Spleen (tissue), 11 donors: ENCODE results near the gene ACSL1. TPM values are rescaled to one million over a fixed set of nuclear protein-coding genes. Genes with fewer than 3 reads are reported as not detected.

ENCODE experiments used
- DNase-seq: peaks from one replicate; pipeline ENCODE4 v3.0.0-alpha.2; 2020
- H3K27ac ChIP-seq, 8 donors: fragments of 200-600 bp; sonication (generic) in 7 of 8; 1 replicate in 4 of 8; 2 replicates in 4 of 8; pipeline versions ENCODE4 v1.5.0 to v1.8.0; 2016 to 2021; ENCODE audit warnings: inconsistent platforms in 4 of 8, mild to moderate bottlenecking in 4 of 8, moderate library complexity in 1 of 8
- H3K27me3 ChIP-seq, 7 donors: fragments of 200-600 bp; sonication (generic) in 6 of 7; replicated peaks in 1 of 7; 1 replicate in 4 of 7; 2 replicates in 3 of 7; pipeline versions ENCODE4 v1.5.0 to v1.8.0; 2016 to 2021; ENCODE audit warnings: inconsistent platforms in 3 of 7, mild to moderate bottlenecking in 1 of 7
- H3K36me3 ChIP-seq, 6 donors: fragments of 200-600 bp; sonication (generic) in 5 of 6; 1 replicate in 4 of 6; 2 replicates in 2 of 6; pipeline versions ENCODE4 v1.5.0 to v1.8.0; 2016 to 2021; ENCODE audit warnings: inconsistent platforms in 2 of 6
- H3K4me1 ChIP-seq, 6 donors: fragments of 200-600 bp; sonication (generic) in 5 of 6; 1 replicate in 3 of 6; 2 replicates in 3 of 6; pipeline versions ENCODE4 v1.5.0 to v1.8.0; 2016 to 2021; ENCODE audit warnings: inconsistent platforms in 3 of 6
- H3K4me3 ChIP-seq, 8 donors: fragments of 200-600 bp; sonication (generic) in 7 of 8; 1 replicate in 4 of 8; 2 replicates in 4 of 8; pipeline versions ENCODE4 v1.5.0 to v1.8.0; 2016 to 2021; ENCODE audit warnings: inconsistent platforms in 4 of 8, mild to moderate bottlenecking in 4 of 8, moderate library complexity in 2 of 8
- H3K9me3 ChIP-seq, 8 donors: fragments of 200-600 bp; sonication (generic) in 7 of 8; 1 replicate in 4 of 8; 2 replicates in 4 of 8; pipeline versions ENCODE4 v1.5.0 to v1.8.0; 2016 to 2021; ENCODE audit warnings: inconsistent platforms in 4 of 8
- CTCF ChIP-seq, 11 experiments: fragments of 200-600 bp in 7 of 11; fragments of 450-650 bp in 4 of 11; sonication (generic) in 4 of 11; IDR thresholded peaks in 8 of 11; conservative IDR thresholded peaks in 3 of 11; 1 replicate in 7 of 11; 2 replicates in 4 of 11; pipeline versions ENCODE4 v1.4.0 to v1.8.0; 2016 to 2021; ENCODE audit warnings: antibody characterized with exemption in 11 of 11, inconsistent platforms in 4 of 11, mild to moderate bottlenecking in 1 of 11
- POLR2A ChIP-seq, 3 donors: fragments of 450-650 bp; IDR thresholded peaks; one replicate each; pipeline ENCODE4 v1.5.1; 2017; ENCODE audit warnings: antibody characterized with exemption in 3 of 3, mild to moderate bottlenecking in 1 of 3
- POLR2AphosphoS5 ChIP-seq, 3 donors: sonication (generic); formaldehyde crosslinking; IDR thresholded peaks; one replicate each; pipeline ENCODE4 v1.5.1; 2017; ENCODE audit warnings: antibody characterized with exemption in 3 of 3
- WGBS, 5 donors: extraction: QIAGEN DNeasy Blood & Tissue Kit in 3 of 5; methylation state at CpG; one replicate each; pipeline versions ENCODE4 v1.1.5 to v1.1.7; 2013 to 2018; 5-methylcytosine and 5-hydroxymethylcytosine counted together
- intact Hi-C: fragments of 100-400 bp; cut with DNase I; formaldehyde crosslinking; loops from one replicate; pipeline ENCODE4 v1.15.0; 2023; ENCODE audit warnings: low total_unique reads
- polyA plus RNA-seq, 3 donors: library from polyadenylated mRNA; stranded (reverse); fragments of 200-250 nt; gene quantifications; one replicate each; pipeline ENCODE4 v1.2.1, GENCODE V29; 2013
- total RNA-seq, 7 donors: library from RNA; depleted of rRNA in 3 of 7; stranded (reverse); fragments of >200 nt in 3 of 7; fragmentation: NEBNext Ultra II Directional in 4 of 7; extraction: Animal tissue kit (Norgen Biotek cat#: 25700) in 4 of 7; gene quantifications; one replicate each; pipeline versions ENCODE4 v1.1.0 to v1.2.1, GENCODE V29; 2016 to 2021
- donor health status: healthy with polysubstance abuse.
- donor health status: DM: no; HTN: no; CAD: no; lungs with moderate emphysema.
- donor health status: DM: no; HTN: no; CAD: no.
- donor health status: Bipolar disorder and iron deficiency.
- donor health status: healthy.
- donor health status: DM: no; HTN: no; CAD: no.
- donor health status: DM: yes; HTN: yes; CAD: no.

ACSL1 gene
- total and polyA plus RNA-seq, 10 donors: 17.6 to 333 (median 118) TPM

GRCh38 chr4:184808713-184809050 is 17.1 kb downstream of the ACSL1 start:
- peaks cover 9 to 91% (median 44%) of the 10 kb centered on the region in 6 donors for H3K4me1 ChIP-seq

GRCh38 chr4:184807797-184808712 is 17.7 kb downstream of the ACSL1 start:
- 64 to 81% (median 75%) methylated on average over 9 of the region's 9 CpGs for WGBS, 5 donors
- intact Hi-C loops: no loop called here

More at GRCh38 chr4:184808713-184809050, 17.1 kb downstream of the ACSL1 start:
- intact Hi-C loops: no loop called here
- no peaks in the 10 kb centered on the region for H3K27me3 ChIP-seq
- H3K36me3 ChIP-seq: no peaks in the 10 kb centered on the region
- DNase-seq: no peak
- TF ChIP-seq CTCF (IDR thresholded peaks at IDR 0.05 in 8 of 11, conservative IDR thresholded peaks at IDR 0.05 in 3 of 11): no peak
- TF ChIP-seq POLR2AphosphoS5 (IDR thresholded peaks at IDR 0.05): peak in 1 of 3 donors; percentile 8
- peak overlapping the region in 2 of 8 donors; percentile 46 to 93 for H3K27ac ChIP-seq
- no peak overlapping the region for H3K4me3 ChIP-seq
- 88 to 100% (median 95%) methylated on average over 1 of the region's 1 CpG for WGBS, 5 donors
- no peaks in the 10 kb centered on the region for H3K9me3 ChIP-seq

DNA sequence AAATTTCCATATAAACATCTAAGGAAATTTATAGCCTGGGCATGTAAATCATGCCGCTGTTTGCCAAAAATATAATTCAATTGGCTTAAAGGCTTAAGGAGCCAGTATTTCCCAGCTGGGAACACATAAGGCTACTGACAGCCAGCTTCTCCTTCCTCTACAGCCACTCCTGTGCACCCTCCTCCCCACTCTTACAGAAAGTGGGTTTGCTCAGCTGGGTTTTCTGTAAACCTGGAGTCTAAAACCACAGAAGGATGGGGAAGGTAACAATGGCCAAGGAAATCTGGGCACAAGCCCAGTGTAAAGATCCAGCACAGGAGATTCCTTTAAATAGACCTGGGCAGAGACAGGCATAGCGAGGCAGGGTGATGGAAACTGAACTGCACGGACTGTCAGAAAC is 18.5 kb downstream of the ACSL1 start:
- Histone ChIP-seq H3K36me3 (peaks cover 0 to 13% (median 7%) of the 10 kb centered on the region in 6 donors), H3K4me3 (no peak overlapping the region), H3K4me1 (peaks cover 8 to 76% (median 38%) of the 10 kb centered on the region in 6 donors), H3K27me3 (no peaks in the 10 kb centered on the region), H3K27ac (peak overlapping the region in 3 of 8 donors; percentile 10 to 93 (median 46)), H3K9me3 (no peaks in the 10 kb centered on the region)
- no peak for DNase-seq
- WGBS, 5 donors: 97 to 98% (median 97%) methylated on average over 3 of the region's 3 CpGs
- no peak for TF ChIP-seq CTCF (IDR thresholded peaks at IDR 0.05 in 8 of 11, conservative IDR thresholded peaks at IDR 0.05 in 3 of 11)
- TF ChIP-seq POLR2AphosphoS5 (IDR thresholded peaks at IDR 0.05): peak in 1 of 3 donors; percentile 6
- TF ChIP-seq POLR2A (IDR thresholded peaks at IDR 0.05): no peak
- intact Hi-C loops: no loop called here

More at GRCh38 chr4:184807797-184808712, 17.7 kb downstream of the ACSL1 start:
- no peaks in the 10 kb centered on the region for H3K27me3 ChIP-seq
- H3K4me1 ChIP-seq: peaks cover 9 to 84% (median 41%) of the 10 kb centered on the region in 6 donors
- peaks cover 0 to 5% (median 0%) of the 10 kb centered on the region in 6 donors for H3K36me3 ChIP-seq
- no peaks in the 10 kb centered on the region for H3K9me3 ChIP-seq
- peak overlapping the region in 2 of 8 donors; percentile 46 to 93 for H3K27ac ChIP-seq
- TF ChIP-seq CTCF (IDR thresholded peaks at IDR 0.05 in 8 of 11, conservative IDR thresholded peaks at IDR 0.05 in 3 of 11) (no peak), POLR2A (IDR thresholded peaks at IDR 0.05) (no peak), POLR2AphosphoS5 (IDR thresholded peaks at IDR 0.05) (peak in 1 of 3 donors; percentile 9)
- no peak for DNase-seq
- H3K4me3 ChIP-seq: no peak overlapping the region

DNA sequence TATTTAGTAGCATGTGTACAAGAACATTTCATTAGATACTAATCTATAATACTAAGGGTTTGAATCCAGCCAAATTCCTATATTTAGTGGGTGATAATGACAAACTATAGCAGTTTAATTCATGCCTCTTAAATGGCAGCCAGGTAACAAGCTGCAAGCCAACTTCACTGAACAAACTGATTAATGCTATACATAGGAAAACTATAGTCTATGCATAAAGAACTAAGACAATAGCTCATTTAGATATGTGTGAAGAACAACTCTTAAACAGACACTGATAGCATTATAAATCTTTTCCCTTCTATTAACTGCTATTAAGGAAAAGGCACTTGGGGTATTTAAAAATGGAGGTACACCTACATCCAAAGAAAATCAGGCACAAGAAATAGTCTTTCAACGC is 19.1 kb downstream of the ACSL1 start:
- DNase-seq: no peak
- no peaks in the 10 kb centered on the region for H3K9me3 ChIP-seq
- peaks cover 8 to 71% (median 36%) of the 10 kb centered on the region in 6 donors for H3K4me1 ChIP-seq
- intact Hi-C loops: no loop called here
- no peaks in the 10 kb centered on the region for H3K27me3 ChIP-seq
- H3K4me3 ChIP-seq: no peak overlapping the region
- 90 to 100% (median 95%) methylated on average over 1 of the region's 1 CpG for WGBS, 5 donors
- peak overlapping the region in 2 of 8 donors; percentile 29 to 93 for H3K27ac ChIP-seq
- peaks cover 0 to 18% (median 10%) of the 10 kb centered on the region in 6 donors for H3K36me3 ChIP-seq
- TF ChIP-seq POLR2A (IDR thresholded peaks at IDR 0.05): no peak
- TF ChIP-seq POLR2AphosphoS5 (IDR thresholded peaks at IDR 0.05): no peak
- TF ChIP-seq CTCF (IDR thresholded peaks at IDR 0.05 in 8 of 11, conservative IDR thresholded peaks at IDR 0.05 in 3 of 11): no peak
